Measurements from ENCODE around the gene SLC6A6.
"Not testable (repeated sequence)": the region's sequence is repeated elsewhere in the genome, so short reads cannot be mapped to it uniquely, and the experiment has no call there.

Gene SLC6A6

DNA sequence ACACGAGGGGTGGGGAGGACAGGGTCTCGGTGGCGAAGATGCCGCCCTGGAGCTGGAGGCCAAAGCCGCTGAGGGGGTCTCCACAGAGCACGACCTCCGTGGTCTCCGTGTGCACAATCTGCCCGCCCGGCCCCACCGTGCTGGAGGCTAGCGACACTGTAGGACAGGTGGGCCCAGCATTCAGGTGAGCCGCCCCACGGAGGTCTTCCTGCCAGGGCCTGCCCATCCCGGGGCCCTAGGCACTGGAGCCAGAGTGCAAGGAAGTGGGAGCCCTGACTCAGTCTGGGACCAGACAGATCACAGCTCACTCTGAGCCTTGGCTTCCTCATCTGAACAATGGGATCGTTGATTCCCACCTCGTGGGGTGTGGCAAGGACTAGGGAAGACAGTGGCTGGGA, 111.9 kb downstream of the SLC6A6 start:
- in situ Hi-C loops (cut with HindIII; ENCODE audit: low sequenced_read_pairs), result loop anchor here (5.0 kb wide), 1 partner anchor 333 kb away; no protein-coding TSS in a partner anchor

DNA sequence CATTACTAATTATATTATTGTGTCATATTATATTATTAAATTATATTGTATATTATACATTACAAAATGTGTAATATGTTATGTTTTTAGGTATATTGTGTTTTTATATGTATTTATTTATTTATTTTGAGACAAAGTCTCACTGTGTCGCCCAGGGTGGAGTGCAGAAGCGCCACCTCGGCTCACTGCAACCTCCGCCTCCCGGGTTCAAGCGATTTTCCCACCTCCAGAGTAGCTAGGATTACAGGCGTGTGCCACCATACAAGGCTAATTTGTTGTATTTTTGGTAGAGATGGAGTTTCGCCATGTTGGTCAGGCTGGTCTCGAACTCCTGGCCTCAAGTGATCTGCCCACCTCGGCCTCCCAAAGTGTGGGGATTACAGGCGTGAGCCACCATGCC, 113.1 kb downstream of the SLC6A6 start:
- in situ Hi-C loops (cut with HindIII; ENCODE audit: low sequenced_read_pairs), result not testable (repeated sequence)

DNA sequence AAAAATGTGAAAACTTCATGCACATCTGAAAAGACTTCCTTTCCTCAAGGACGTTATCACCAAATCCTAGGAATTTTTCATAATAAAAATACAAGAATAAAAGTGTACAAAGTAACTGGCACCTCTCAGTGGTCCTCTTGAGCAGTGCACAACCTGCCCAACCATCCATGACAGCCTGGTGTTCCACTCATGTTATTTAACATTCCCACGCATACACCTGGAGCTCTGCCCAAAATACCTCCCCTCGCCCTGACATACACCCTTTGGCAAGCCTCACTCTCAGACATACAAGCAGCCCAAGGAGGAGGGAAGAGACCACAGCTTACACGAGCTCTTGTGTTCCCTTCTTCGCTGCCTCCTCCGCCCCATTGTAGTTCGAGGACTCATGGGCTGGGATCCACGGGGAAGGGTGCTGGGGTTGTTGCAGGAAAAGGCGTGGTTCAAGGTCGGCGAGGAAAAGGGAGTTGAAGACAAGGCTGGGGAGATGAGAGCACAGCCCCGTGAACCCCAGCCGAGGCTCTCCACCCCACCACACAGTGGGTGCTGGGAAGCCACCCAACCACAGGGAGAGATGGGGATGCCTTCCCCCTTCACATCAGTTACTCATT, 114.4 kb downstream of the SLC6A6 start:
- in situ Hi-C loops (cut with HindIII; ENCODE audit: low sequenced_read_pairs), result no loop called here

DNA sequence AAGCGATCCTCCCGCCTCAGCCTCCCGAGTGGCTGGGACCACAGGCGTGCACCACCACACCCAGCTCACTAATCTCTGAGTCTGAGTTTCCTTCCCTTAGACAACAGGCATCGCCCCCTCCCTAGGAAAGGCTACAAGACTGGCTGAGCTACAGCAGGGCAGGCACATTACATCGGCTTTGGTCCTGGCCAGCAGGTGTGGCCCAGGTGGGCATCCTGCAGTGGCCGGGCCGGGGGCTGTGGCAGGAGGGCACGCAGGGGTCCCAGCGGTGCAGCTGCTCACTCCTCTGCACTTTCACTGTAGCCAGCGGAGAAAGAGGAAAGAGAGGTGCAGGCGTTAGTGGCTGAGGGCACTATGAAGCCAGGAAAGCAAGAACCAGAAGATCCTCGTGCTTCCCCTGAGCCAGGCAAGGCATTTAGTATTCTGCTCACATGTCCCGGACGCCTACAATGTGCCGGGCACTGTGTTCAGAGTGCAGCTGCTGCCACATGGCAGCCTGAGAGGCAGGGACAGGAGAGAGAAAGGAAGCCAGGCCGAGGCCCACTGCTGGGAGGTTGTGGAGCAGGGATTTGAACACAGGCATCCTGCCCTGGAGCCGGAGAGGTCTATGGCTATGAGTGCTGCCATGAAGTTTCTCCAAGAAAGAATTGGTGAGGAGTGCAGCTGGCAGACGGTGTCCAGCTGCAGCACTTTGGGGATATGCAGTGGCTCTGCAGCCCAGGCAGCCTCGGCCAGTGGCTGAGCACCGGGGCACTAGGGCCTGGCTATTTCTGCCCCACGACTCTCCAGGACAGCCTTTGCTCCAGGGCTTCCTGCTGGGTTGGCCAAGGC, 115.4 kb downstream of the SLC6A6 start:
- in situ Hi-C loops (cut with HindIII; ENCODE audit: low sequenced_read_pairs), result no loop called here

DNA sequence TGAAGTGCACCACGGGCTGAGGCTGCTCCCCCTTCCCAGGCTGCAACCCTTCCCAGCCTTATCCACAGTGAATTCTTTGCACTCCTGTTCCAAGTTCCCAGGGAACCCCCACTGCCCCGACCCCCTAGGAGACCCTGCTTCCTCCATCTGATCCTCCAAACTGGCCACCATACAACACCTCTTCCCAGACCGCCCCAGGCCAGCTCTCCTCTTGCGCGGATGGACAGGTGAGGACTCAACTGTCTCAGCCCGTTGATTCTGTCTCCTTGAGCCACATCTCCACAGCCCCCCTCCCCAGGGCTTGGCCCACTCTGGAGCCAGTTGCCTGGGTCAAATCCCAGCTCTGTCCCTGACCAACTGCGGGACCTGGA, 116.0 kb downstream of the SLC6A6 start:
- in situ Hi-C loops (cut with HindIII; ENCODE audit: low sequenced_read_pairs), result no loop called here

DNA sequence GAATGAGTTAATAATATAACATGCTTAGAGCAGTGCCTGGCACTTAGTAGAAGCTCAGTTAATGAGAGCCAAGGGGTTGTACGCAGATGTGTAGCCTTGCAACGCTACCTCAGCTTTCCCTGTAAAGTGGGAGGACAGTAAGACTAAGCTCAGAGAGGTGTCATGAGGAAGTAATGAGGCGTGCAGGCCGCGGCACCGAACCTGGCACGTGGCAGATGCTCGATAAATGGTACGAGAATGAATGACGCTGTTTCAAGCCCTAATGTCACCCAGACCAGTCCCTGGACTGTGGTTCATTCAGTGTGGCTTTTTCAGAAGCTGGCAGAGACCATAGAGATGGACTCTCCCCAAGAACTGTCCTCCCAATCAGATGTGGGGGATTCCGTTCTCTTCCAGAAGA, 116.5 kb downstream of the SLC6A6 start:
- in situ Hi-C loops (cut with HindIII; ENCODE audit: low sequenced_read_pairs), result no loop called here

DNA sequence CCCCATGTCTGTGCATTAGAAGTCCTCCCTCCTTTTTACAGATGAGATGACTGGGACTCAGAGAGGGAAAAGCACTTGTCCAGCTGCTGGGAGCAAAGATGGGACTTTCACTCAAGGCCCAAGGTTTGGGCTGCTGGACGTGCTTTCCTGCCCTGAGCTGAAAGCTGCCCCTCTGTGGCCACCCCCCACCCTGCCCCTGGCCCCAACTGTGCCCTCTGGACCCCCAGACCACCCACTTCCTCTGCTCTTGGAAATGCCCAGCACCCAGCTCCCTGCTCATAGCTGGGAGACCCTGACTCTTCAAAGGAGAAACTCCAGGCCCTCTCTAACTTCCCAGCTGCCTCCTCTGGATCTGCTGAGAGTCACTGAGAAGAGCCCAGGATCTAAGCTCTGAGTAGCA, 117.0 kb downstream of the SLC6A6 start:
- in situ Hi-C loops (cut with HindIII; ENCODE audit: low sequenced_read_pairs), result no loop called here

DNA sequence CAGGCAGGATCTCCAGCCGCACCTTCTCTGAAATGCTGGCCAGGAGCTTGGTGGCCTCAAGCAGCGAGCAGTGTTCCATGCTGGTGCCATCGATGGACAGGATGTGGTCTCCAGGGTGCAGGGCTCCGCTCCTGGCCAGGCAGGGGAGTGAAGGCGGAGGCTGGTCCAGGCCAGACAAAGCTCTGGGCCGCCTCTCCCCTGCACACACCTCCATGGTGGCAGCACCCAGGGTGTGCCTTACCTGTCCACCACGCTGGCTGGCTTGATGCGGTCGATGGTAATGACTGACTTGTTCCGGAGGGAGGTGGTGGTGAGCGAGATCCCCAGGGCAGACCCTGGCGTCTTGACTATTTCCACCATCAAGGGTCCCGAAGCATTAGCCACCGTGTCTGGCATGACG, 117.7 kb downstream of the SLC6A6 start:
- in situ Hi-C loops (cut with HindIII; ENCODE audit: low sequenced_read_pairs), result no loop called here

DNA sequence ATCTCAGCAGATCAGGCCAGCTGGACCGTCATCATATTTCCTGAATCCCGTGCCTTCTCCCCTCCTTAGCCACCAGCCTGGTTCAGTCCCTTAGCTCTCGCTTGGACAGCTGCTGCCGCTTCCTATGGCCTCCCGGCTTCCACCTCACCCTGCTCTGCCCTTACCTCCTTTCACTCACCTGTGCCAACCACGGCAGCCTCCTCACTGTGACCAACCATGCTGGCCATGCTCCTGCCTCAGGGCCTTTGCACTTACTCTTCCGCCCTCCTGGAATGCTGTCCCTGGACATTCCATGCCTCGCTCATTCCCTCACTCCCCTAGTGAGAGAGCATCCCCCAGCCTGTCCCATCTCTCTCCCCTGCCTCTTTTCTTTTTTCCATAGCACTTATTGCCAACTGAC, 118.6 kb downstream of the SLC6A6 start:
- in situ Hi-C loops (cut with HindIII; ENCODE audit: low sequenced_read_pairs), result no loop called here

DNA sequence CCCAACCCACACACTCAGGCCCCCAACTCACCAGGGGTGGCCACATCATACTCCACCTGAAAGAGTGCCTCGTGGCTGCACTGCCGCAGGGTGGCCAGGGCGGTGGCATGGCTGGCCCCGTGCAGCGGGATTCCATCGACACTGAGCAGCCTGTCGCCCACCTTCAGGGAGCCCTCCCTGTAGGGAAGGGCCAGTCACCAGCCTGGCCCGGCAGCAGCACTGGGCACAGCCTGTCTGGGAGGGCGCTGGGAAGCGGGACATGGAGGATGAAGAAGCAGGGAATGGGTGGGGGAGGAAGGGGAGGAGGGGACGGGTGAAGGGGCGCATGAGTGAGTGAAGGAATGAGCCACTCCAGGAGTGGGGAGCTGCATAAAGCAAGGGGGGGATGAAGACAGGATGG, 119.2 kb downstream of the SLC6A6 start:
- in situ Hi-C loops (cut with HindIII; ENCODE audit: low sequenced_read_pairs), result no loop called here

DNA sequence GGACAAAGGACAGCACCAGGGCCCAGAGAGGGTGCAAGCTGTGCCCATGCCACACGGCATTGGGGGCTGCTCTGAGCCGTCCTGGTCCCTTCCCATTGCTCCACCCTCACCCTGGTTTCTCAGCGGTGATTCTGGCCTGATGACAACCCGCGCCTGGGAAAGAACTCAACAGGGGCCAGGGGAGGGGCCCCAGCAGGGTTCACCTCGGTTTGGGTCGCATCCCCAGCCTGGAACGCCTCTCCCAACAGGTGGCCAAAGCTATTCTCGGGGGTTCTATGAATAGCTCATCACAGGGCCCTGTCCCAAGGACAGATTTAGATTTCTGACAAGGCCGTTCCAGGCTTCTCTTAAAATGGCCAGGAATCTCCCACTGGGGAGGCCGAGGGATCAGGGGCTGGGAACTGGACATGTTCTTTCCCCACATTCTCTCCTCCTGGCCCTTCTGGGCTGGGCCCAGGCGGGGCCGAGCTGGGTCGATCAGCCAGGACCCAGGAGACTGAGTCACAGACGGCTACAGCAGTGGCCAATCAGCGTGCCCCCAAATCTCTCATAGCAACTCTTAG, 119.8 kb downstream of the SLC6A6 start:
- in situ Hi-C loops (cut with HindIII; ENCODE audit: low sequenced_read_pairs), result no loop called here

DNA sequence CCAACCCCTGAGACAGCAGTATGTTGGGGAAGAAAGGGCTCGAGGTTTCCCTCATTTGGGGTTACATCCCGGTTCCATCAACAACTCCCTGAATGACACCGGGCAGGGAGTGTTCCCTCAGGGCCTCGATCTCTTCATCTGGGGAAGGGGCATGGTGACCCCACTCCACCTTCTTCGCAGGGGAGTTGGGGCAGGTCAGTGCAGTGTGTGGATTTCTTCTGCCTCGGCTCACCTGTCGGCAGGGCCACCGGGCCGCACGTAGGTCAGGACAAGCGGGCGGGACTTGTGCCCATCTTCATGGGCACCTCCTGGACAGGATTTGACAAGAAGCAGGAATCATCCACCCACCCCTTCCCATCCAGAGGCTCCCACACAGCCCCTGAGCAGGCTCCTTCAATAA, 120.4 kb downstream of the SLC6A6 start:
- in situ Hi-C loops (cut with HindIII; ENCODE audit: low sequenced_read_pairs), result no loop called here

DNA sequence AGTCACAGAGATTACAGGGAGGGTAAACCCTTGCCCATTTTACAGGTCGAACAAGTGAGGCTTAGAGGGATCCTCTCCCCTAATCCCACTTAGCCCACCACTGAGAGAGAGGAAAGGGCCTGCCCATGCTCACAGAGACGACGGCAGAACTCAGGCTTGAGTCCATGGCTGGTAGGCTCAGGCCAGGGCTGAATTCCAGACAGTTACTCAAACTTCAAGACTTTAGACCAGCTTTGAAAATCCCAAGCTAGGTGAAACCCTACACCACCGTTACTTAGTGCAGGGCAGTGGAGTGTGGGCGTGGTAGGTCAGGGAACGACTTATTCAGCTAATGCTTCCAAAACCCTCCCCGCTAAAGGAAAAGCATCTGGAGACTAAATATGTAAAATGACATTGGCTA, 121.4 kb downstream of the SLC6A6 start:
- in situ Hi-C loops (cut with HindIII; ENCODE audit: low sequenced_read_pairs), result no loop called here

DNA sequence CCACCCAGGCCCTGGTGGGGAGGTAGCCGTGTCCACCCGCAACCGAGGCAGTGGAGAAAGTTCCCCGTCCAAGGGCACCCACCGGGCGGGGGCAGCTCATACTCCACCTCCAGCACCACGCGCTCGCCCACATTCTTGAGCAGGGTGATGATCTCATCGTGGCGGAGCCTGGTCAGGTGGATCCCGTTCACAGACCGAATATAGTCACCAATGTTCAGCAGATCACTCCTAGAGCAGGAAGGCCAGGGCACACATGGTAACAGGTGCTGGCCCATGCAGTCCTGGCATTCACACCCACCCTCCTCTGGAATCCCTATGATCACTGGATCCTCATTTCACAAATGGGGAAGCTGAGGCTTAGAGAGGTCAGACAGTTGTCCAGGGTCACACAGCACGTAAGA, 121.9 kb downstream of the SLC6A6 start:
- in situ Hi-C loops (cut with HindIII; ENCODE audit: low sequenced_read_pairs), result no loop called here

DNA sequence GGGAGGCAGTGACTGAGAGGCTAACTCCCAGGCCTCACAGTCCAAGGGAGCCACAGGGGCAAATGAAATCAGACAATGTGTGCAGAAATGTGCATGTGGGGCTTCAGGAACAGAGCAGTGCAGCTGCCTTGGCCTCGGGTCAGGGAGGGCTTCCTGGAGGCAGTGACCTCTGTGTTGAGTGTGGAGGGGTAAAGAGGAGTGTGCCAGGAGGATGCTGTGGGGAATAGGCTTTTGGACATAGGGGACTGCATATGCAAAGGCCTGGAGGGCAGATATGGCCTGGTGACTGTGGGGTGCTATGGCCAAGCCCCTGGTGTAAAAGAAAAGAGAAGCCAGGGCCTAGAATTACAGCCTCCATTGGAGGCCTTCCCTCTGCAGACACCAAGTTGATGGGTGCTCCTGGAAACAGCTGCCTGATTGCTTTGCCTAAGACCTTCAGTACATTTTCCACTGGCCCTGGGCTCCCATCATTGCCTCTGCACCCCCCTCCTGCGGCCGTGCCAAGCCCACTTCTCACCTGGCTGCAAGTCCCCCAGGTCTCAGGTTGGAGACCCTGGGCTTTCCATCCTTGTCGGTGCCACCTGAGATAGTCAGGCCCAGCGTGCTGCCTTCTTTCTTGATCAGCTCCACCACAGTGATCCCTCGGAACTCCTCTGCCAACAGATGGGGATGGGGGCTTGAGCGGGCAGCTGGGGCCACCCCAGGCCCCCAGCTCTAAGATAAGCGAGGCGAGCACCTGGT, 122.7 kb downstream of the SLC6A6 start:
- in situ Hi-C loops (cut with HindIII; ENCODE audit: low sequenced_read_pairs), result no loop called here

DNA sequence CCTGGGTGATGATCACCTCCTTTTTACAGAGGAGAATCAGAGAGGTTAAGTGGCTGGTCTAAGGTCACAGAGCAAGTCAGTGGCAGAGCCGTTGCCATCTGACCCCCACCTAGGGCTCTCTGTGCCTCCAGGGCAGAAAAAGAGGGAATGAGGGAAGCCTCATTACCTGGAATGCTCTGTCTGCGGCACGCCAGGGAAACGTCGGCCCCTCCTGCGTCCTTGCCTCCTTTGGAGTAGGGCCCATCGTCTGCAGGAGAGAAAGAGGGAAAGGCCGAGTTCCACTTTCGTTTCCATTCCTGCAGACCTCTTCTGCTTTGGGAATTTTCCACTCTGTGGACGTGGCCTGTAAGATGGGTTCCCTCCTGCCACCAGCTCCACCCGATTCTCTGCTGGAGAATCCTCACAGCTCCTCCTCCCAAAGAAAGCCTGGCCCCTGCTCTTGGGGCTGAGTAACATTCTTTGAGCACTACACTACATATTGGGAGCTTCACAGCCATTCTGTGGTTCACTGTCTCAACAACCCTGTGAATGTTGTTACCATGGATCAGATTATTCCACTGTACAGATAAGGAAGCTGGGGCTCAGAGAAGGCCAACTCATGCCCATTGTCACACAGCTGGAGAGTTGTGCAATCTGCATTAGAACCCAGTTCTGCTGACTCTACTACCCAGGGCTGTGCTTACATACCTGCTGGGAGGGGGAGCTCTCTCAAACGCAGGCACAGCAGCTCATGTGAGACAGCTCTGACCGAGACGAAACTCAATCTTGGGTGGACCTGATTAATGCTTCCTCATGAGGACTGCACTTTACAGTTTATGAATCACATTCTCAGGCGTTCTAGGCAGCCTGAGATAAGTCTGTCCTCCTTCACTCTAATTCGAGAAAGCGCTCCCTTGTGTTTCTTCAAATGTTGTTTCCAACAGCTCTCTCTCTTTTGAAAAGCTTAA, 123.6 kb downstream of the SLC6A6 start:
- in situ Hi-C loops (cut with HindIII; ENCODE audit: low sequenced_read_pairs), result no loop called here

DNA sequence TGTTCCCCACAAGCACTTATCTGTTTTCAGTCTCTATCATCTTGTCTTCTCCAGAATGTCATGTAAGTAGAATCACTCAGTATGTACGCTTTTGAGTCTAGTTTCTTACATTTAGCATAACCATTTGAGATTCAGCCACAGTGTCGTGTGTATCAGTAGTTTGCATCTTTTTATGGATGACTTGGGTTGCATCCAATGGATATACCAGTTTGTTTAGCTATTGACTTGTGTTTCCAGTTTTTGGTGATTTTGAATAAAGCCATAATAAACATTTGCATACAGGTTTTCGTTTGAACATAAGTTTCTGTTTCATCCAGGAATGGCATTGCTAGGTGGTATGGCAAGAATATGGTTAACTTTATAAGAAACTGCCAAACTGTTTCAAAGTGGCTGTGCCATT, 125.7 kb downstream of the SLC6A6 start:
- in situ Hi-C loops (cut with HindIII; ENCODE audit: low sequenced_read_pairs), result no loop called here

DNA sequence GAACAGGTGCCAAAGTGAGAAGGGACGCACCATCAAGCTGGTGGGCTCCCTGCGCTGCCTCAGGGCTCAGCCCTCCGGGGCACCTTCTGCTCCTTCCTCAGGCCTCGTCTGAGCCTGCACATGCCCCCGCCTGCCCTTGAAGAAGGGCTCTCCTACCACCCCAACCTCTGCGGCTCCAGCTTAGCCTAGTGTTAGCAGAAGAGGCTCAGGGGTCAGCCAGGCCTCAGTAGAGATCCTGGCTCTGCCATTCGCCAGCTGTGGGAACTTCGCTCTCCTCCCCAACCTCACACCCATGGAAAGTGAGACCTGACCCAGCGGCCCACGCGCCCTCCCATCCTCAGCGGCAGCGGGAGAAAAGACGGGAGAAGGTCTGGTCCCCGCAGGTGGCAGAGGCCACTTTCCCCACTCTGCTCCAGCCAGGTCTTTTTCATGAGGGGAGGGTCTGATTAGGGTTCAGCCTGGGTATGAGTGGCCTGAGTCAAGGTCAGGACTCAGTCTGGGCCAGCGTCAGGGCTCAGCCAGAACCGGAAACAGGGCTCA, 129.5 kb downstream of the SLC6A6 start:
- in situ Hi-C loops (cut with HindIII; ENCODE audit: low sequenced_read_pairs), result no loop called here

DNA sequence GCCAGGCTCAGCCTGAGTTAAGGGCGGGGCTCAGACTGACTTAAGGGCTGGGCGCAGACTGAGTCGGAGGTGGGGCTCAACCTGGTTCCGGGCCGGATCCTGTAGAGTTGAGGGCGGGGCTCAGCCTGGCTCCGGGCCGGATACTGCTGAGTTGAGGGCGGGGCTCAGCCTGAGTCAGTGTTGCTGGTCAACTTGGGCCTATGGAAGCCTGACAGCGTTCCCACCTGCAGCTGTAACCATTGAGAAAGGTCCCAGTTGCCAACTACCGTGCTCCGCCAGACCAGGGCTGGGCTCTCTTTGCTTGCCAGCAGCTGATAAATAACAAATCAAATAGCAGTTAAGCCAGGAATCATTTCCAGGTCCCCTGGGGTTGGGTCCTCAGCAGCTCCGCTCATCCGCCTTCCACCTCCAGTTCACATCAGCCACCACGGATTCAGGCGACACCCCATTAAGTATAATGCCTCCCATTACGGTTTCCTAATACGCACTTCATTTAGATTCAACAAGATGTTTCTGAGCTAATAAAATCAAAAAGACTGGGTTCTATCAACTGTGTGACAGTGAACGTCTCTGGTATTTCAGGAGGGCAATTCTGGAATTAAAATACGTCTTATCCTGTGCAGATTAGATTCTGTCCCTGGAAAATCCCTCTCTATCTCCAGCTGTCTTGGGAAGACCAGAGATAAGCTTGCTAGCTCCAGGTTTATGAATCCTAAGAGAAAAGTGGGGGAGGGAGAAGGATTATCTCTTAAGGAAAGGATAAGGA, 130.5 kb downstream of the SLC6A6 start:
- in situ Hi-C loops (cut with HindIII; ENCODE audit: low sequenced_read_pairs), result no loop called here
